Sigmoid colon (tissue), 7 donors: ENCODE data around the gene GPR151. TPM values are rescaled to one million over a fixed set of nuclear protein-coding genes. Genes with fewer than 3 reads are reported as not detected.

Source experiments
- DNase-seq: peaks from one replicate; pipeline ENCODE4 v3.0.0-alpha.2; 2019
- H3K27ac ChIP-seq, 4 donors: fragments of 200-600 bp; sonication (generic); one replicate each; pipeline ENCODE4 v1.5.1; 2016 to 2019; ENCODE audit warnings: mild to moderate bottlenecking in 1 of 4
- H3K27me3 ChIP-seq, 3 donors: fragments of 200-600 bp; sonication (generic); one replicate each; pipeline ENCODE4 v1.5.1; 2019; ENCODE audit warnings: mild to moderate bottlenecking in 1 of 3
- H3K36me3 ChIP-seq, 4 donors: fragments of 200-600 bp; sonication (generic); one replicate each; pipeline ENCODE4 v1.5.1; 2016 to 2019
- H3K4me1 ChIP-seq, 4 donors: fragments of 200-600 bp; sonication (generic); one replicate each; pipeline ENCODE4 v1.5.1; 2017 to 2019
- H3K4me3 ChIP-seq, 4 donors: fragments of 200-600 bp; sonication (generic); one replicate each; pipeline ENCODE4 v1.5.1; 2017 to 2019; ENCODE audit warnings: mild to moderate bottlenecking in 2 of 4, moderate library complexity in 1 of 4
- H3K9me3 ChIP-seq, 4 donors: fragments of 200-600 bp in 3 of 4; sonication (generic) in 3 of 4; one replicate each; pipeline versions ENCODE4 v1.5.1 to v1.6.1; 2013 to 2019
- CTCF ChIP-seq, 4 experiments: fragments of 450-650 bp in 3 of 4; fragments of 200-600 bp in 1 of 4; IDR thresholded peaks; one replicate each; pipeline ENCODE4 v1.5.1; 2016 to 2019; ENCODE audit warnings: antibody characterized with exemption in 4 of 4, mild to moderate bottlenecking in 3 of 4, moderate library complexity in 2 of 4
- EP300 ChIP-seq, 4 donors: sonication (generic); formaldehyde crosslinking; IDR thresholded peaks; one replicate each; pipeline ENCODE4 v1.6.1; 2017; ENCODE audit warnings: antibody characterized with exemption in 4 of 4
- POLR2A ChIP-seq, 2 donors: fragments of 450-650 bp; IDR thresholded peaks; one replicate each; pipeline ENCODE4 v1.6.1; 2016; ENCODE audit warnings: antibody characterized with exemption in 2 of 2, mild to moderate bottlenecking in 2 of 2, moderate library complexity in 2 of 2
- POLR2AphosphoS5 ChIP-seq, 4 donors: sonication (generic); formaldehyde crosslinking; IDR thresholded peaks; one replicate each; pipeline ENCODE4 v1.6.1; 2017; ENCODE audit warnings: antibody characterized with exemption in 4 of 4
- WGBS, 2 donors: extraction: QIAGEN DNeasy Blood & Tissue Kit; methylation state at CpG; one replicate each; pipeline ENCODE4 v1.1.7; 2013; 5-methylcytosine and 5-hydroxymethylcytosine counted together
- intact Hi-C: fragments of 100-400 bp; cut with DNase I; formaldehyde crosslinking; loops from one replicate; pipeline ENCODE4 v1.15.1; 2023
- polyA plus RNA-seq, 3 donors: library from polyadenylated mRNA; stranded (reverse); fragments of 200-250 nt; gene quantifications; one replicate each; pipeline ENCODE4 v1.2.3, GENCODE V29; 2013
- total RNA-seq, 4 donors: library from RNA; depleted of rRNA; stranded (reverse); fragments of >200 nt; gene quantifications; one replicate each; pipeline ENCODE4 v1.1.0, GENCODE V29; 2016
- donor health status: healthy with polysubstance abuse.
- donor health status: Bipolar disorder and iron deficiency.
- donor health status: healthy.

Gene GPR151
- total and polyA plus RNA-seq, 7 donors, result not detected

GRCh38 chr5:146533882-146534281, 17.9 kb upstream of the GPR151 start:
- Histone ChIP-seq H3K27ac (no peak overlapping the region), H3K4me3 (no peak overlapping the region), H3K27me3 (no peaks in the 10 kb centered on the region), H3K4me1 (no peaks in the 10 kb centered on the region), H3K36me3 (no peaks in the 10 kb centered on the region), H3K9me3 (no peaks in the 10 kb centered on the region)
- DNase-seq, result no peak
- intact Hi-C loops, result loop anchor here (1.0 kb wide), 1 partner anchor 654 kb away; no protein-coding TSS in a partner anchor
- TF ChIP-seq EP300 (IDR thresholded peaks at IDR 0.05) (no peak), POLR2AphosphoS5 (IDR thresholded peaks at IDR 0.05) (no peak), CTCF (IDR thresholded peaks at IDR 0.05) (no peak), POLR2A (IDR thresholded peaks at IDR 0.05) (no peak)
- 0% methylated on average over 1 of the region's 1 CpG for WGBS, 2 donors

- intact Hi-C loops, result loop anchor here (1.0 kb wide), 1 partner anchor 655 kb away; no protein-coding TSS in a partner anchor
- WGBS, 2 donors, result 40 to 43% methylated on average over 7 of the region's 7 CpGs
- Histone ChIP-seq H3K27ac (no peak overlapping the region), H3K9me3 (no peaks in the 10 kb centered on the region), H3K36me3 (no peaks in the 10 kb centered on the region), H3K4me1 (no peaks in the 10 kb centered on the region), H3K4me3 (no peak overlapping the region), H3K27me3 (no peaks in the 10 kb centered on the region)
- TF ChIP-seq POLR2AphosphoS5 (IDR thresholded peaks at IDR 0.05) (no peak), CTCF (IDR thresholded peaks at IDR 0.05) (peak; percentile 24 to 75 (median 64)), POLR2A (IDR thresholded peaks at IDR 0.05) (no peak), EP300 (IDR thresholded peaks at IDR 0.05) (no peak)
- no peak for DNase-seq
Observed at GRCh38 chr5:146533260-146533857, 17.4 kb upstream of the GPR151 start.

DNA sequence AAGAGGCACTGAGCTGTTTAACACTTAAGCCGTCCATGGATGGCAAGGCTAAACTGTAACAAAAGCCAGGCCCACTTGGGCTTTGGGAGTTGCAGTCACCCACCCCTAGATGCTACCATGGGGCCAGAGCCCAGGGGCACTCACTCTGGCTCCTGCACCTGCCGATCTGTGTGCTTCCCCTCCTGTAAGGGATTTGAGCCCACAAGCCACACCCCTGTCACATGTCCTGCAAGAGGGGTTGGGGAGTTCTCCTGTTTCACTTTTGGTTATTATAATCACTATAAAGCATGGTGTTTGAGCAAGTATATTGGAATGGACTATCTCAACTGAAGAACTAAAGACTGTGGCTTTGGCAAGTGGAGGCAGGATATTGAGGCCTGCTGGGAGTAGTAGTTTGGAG, 14.0 kb upstream of the GPR151 start:
- Histone ChIP-seq H3K27ac (no peak overlapping the region), H3K4me3 (no peak overlapping the region), H3K9me3 (no peaks in the 10 kb centered on the region), H3K27me3 (no peaks in the 10 kb centered on the region), H3K36me3 (no peaks in the 10 kb centered on the region), H3K4me1 (no peaks in the 10 kb centered on the region)
- WGBS, 2 donors, result 45 to 81% methylated on average over 2 of the region's 2 CpGs
- TF ChIP-seq EP300 (IDR thresholded peaks at IDR 0.05) (no peak), POLR2AphosphoS5 (IDR thresholded peaks at IDR 0.05) (no peak), POLR2A (IDR thresholded peaks at IDR 0.05) (no peak), CTCF (IDR thresholded peaks at IDR 0.05) (no peak)
- DNase-seq, result no peak
- intact Hi-C loops, result no loop called here

- WGBS, 2 donors, result 61 to 68% methylated on average over 4 of the region's 4 CpGs
Observed at GRCh38 chr5:146528236-146528635, 12.2 kb upstream of the GPR151 start.

More at GRCh38 chr5:146528236-146528635, 12.2 kb upstream of the GPR151 start:
- intact Hi-C loops, result no loop called here
- Histone ChIP-seq H3K36me3 (no peaks in the 10 kb centered on the region), H3K27ac (no peak overlapping the region), H3K4me1 (no peaks in the 10 kb centered on the region), H3K4me3 (no peak overlapping the region), H3K27me3 (no peaks in the 10 kb centered on the region), H3K9me3 (no peaks in the 10 kb centered on the region)
- no peak for DNase-seq
- TF ChIP-seq EP300 (IDR thresholded peaks at IDR 0.05) (no peak), POLR2A (IDR thresholded peaks at IDR 0.05) (no peak), POLR2AphosphoS5 (IDR thresholded peaks at IDR 0.05) (no peak), CTCF (IDR thresholded peaks at IDR 0.05) (no peak)
